Trophoblast cell (in vitro differentiated cells and primary cell): Measurements from ENCODE around the gene XYLT2.

Experiments used
- DNase-seq, 2 donors: peaks; one replicate each; pipeline ENCODE4 v3.0.0-alpha.2; 2016
- H2AFZ ChIP-seq: 2 replicates; pipeline ENCODE4 v1.6.1; 2013; ENCODE audit warnings: low read length, moderate library complexity, mild to moderate bottlenecking; ENCODE audit not compliant: insufficient read depth, poor library complexity
- H2AK5ac ChIP-seq: 2 replicates; pipeline ENCODE4 v1.6.1; 2013; ENCODE audit warnings: mild to moderate bottlenecking, low read length
- H2BK120ac ChIP-seq: 2 replicates; pipeline ENCODE4 v1.6.1; 2013; ENCODE audit warnings: low read length, mild to moderate bottlenecking, moderate library complexity; ENCODE audit not compliant: insufficient read depth, poor library complexity
- H2BK12ac ChIP-seq: 2 replicates; pipeline ENCODE4 v1.6.1; 2013; ENCODE audit warnings: mild to moderate bottlenecking, low read length, moderate library complexity
- H2BK5ac ChIP-seq: 2 replicates; pipeline ENCODE4 v1.6.1; 2013; ENCODE audit warnings: low read length, low read depth, moderate library complexity, mild to moderate bottlenecking; ENCODE audit not compliant: poor library complexity
- H3K14ac ChIP-seq: 2 replicates; pipeline ENCODE4 v1.6.1; 2013; ENCODE audit warnings: mild to moderate bottlenecking, low read length
- H3K18ac ChIP-seq: 2 replicates; pipeline ENCODE4 v1.6.1; 2013; ENCODE audit warnings: mild to moderate bottlenecking, low read length
- H3K23ac ChIP-seq: 2 replicates; pipeline ENCODE4 v1.6.1; 2013; ENCODE audit warnings: low read length
- H3K27ac ChIP-seq: 2 replicates; pipeline ENCODE4 v1.5.1; 2013; ENCODE audit warnings: low read depth, mild to moderate bottlenecking, inconsistent platforms, low read length, moderate library complexity
- H3K27me3 ChIP-seq: 2 replicates; pipeline ENCODE4 v1.6.1; 2013; ENCODE audit warnings: inconsistent platforms, mild to moderate bottlenecking, low read length, moderate library complexity; ENCODE audit not compliant: insufficient read depth
- H3K36me3 ChIP-seq, 2 experiments: 1 replicate in 1 of 2; 2 replicates in 1 of 2; pipeline ENCODE4 v1.6.1; 2013; ENCODE audit warnings: low read length in 2 of 2, mild to moderate bottlenecking in 2 of 2, moderate library complexity in 1 of 2; ENCODE audit not compliant: insufficient read depth in 2 of 2, control insufficient read depth in 1 of 2
- H3K4ac ChIP-seq: 2 replicates; pipeline ENCODE4 v1.6.1; 2013; ENCODE audit warnings: low read depth, mild to moderate bottlenecking, low read length, moderate library complexity
- H3K4me1 ChIP-seq, 2 experiments: 1 replicate in 1 of 2; 2 replicates in 1 of 2; pipeline ENCODE4 v1.6.1; 2013; ENCODE audit warnings: low read length in 2 of 2, mild to moderate bottlenecking in 2 of 2, moderate library complexity in 1 of 2; ENCODE audit not compliant: insufficient read depth in 2 of 2, control insufficient read depth in 1 of 2
- H3K4me2 ChIP-seq: 2 replicates; pipeline ENCODE4 v1.6.1; 2013; ENCODE audit warnings: inconsistent platforms, mild to moderate bottlenecking, low read length, moderate library complexity
- H3K4me3 ChIP-seq: 2 replicates; pipeline ENCODE4 v1.5.1; 2013; ENCODE audit warnings: mild to moderate bottlenecking, low read depth, low read length, inconsistent platforms
- H3K79me1 ChIP-seq: one replicate; pipeline ENCODE4 v1.6.1; 2013; ENCODE audit warnings: low read length
- H3K79me2 ChIP-seq: 2 replicates; pipeline ENCODE4 v1.6.1; 2013; ENCODE audit warnings: low read length, mild to moderate bottlenecking; ENCODE audit not compliant: control insufficient read depth, insufficient read depth, poor library complexity
- H3K9ac ChIP-seq: 2 replicates; pipeline ENCODE4 v1.6.1; 2013; ENCODE audit warnings: mild to moderate bottlenecking, low read length
- H3K9me3 ChIP-seq: 2 replicates; pipeline ENCODE4 v1.6.1; 2013; ENCODE audit warnings: low read depth, mild to moderate bottlenecking, control low read depth, inconsistent platforms, low read length; ENCODE audit not compliant: insufficient read depth
- H4K12ac ChIP-seq: 2 replicates; pipeline ENCODE4 v1.6.1; 2013; ENCODE audit warnings: low read depth, mild to moderate bottlenecking, low read length, moderate library complexity
- H4K8ac ChIP-seq: 2 replicates; pipeline ENCODE4 v1.6.1; 2013; ENCODE audit warnings: low read depth, mild to moderate bottlenecking, low read length, moderate library complexity
- H4K91ac ChIP-seq: one replicate; pipeline ENCODE4 v1.6.1; 2013; ENCODE audit warnings: low read depth, mild to moderate bottlenecking, low read length, moderate library complexity
- WGBS: extraction: QIAGEN DNeasy Blood & Tissue Kit; methylation state at CpG from one replicate; pipeline ENCODE4 v1.1.7; 2013; ENCODE audit warnings: missing lambda C conversion rate; ENCODE audit not compliant: insufficient read length, insufficient coverage; ENCODE audit errors: extremely low coverage; 5-methylcytosine and 5-hydroxymethylcytosine counted together

The XYLT2 gene

DNA sequence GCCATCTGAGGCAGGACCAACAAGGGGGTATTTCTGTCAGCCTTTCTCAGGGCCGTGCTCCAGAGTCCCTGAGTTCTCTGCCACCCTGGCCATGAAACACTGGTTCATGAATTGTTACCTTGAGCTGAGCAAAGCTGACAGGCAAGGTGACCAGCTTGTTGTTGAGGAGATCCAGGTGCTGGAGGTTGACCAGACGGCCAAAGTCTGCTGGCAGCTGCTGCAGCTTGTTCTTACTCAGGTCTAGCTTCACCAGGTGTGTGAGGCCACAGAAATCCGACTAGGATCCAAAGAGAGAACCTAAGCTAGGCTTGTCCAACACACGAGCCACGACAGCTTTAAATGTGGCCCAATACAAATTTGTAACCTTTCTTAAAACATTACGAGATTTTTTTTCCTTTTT, 46.7 kb downstream of the XYLT2 start:
- peaks cover 50 to 70% of the 10 kb centered on the region in 2 experiments for H3K36me3 ChIP-seq
- H3K18ac ChIP-seq = no peak overlapping the region
- no peak overlapping the region for H3K4me3 ChIP-seq
- no peak overlapping the region for H4K91ac ChIP-seq
- peaks cover 2 to 10% of the 10 kb centered on the region in 2 experiments for H3K4me1 ChIP-seq
- no peak overlapping the region for H2BK120ac ChIP-seq
- H3K27ac ChIP-seq = no peak overlapping the region
- H4K8ac ChIP-seq = no peak overlapping the region
- H3K79me1 ChIP-seq = peaks cover 8% of the 10 kb centered on the region
- no peak overlapping the region for H2AK5ac ChIP-seq
- H2AFZ ChIP-seq = no peak overlapping the region
- no peak overlapping the region for H3K14ac ChIP-seq
- no peak overlapping the region for H2BK12ac ChIP-seq
- H3K79me2 ChIP-seq = peaks cover 15% of the 10 kb centered on the region
- H3K27me3 ChIP-seq = no peaks in the 10 kb centered on the region
- no peak overlapping the region for H4K12ac ChIP-seq
- no peak overlapping the region for H3K4me2 ChIP-seq
- no peak overlapping the region for H3K9ac ChIP-seq
- WGBS = no CpG with 5 or more reads among the region's 6 CpGs
- H3K4ac ChIP-seq = no peak overlapping the region
- H3K23ac ChIP-seq = no peak overlapping the region
- no peaks in the 10 kb centered on the region for H3K9me3 ChIP-seq
- DNase-seq = no peak
- H2BK5ac ChIP-seq = no peak overlapping the region

- H3K18ac ChIP-seq = no peak overlapping the region
- H3K4me1 ChIP-seq = peaks cover 2 to 16% of the 10 kb centered on the region in 2 experiments
- H4K8ac ChIP-seq = no peak overlapping the region
- no peaks in the 10 kb centered on the region for H3K27me3 ChIP-seq
- no peak overlapping the region for H2BK120ac ChIP-seq
- no peak overlapping the region for H3K4ac ChIP-seq
- H2BK5ac ChIP-seq = no peak overlapping the region
- H3K36me3 ChIP-seq = peaks cover 42 to 59% of the 10 kb centered on the region in 2 experiments
- H3K23ac ChIP-seq = no peak overlapping the region
- H2AFZ ChIP-seq = no peak overlapping the region
- H3K4me3 ChIP-seq = no peak overlapping the region
- peaks cover 9% of the 10 kb centered on the region for H3K79me1 ChIP-seq
- H3K27ac ChIP-seq = no peak overlapping the region
- whole genome bisulfite sequencing = no CpG with 5 or more reads among the region's 5 CpGs
- H3K4me2 ChIP-seq = no peak overlapping the region
- no peak overlapping the region for H4K12ac ChIP-seq
- no peak for DNase-seq
- no peak overlapping the region for H3K9ac ChIP-seq
- H3K79me2 ChIP-seq = peaks cover 15% of the 10 kb centered on the region
- H3K14ac ChIP-seq = no peak overlapping the region
- H3K9me3 ChIP-seq = no peaks in the 10 kb centered on the region
- no peak overlapping the region for H2AK5ac ChIP-seq
- no peak overlapping the region for H4K91ac ChIP-seq
- H2BK12ac ChIP-seq = no peak overlapping the region
These were observed 47.8 kb downstream of the XYLT2 start for GRCh38 chr17:50393700-50394099.

DNA sequence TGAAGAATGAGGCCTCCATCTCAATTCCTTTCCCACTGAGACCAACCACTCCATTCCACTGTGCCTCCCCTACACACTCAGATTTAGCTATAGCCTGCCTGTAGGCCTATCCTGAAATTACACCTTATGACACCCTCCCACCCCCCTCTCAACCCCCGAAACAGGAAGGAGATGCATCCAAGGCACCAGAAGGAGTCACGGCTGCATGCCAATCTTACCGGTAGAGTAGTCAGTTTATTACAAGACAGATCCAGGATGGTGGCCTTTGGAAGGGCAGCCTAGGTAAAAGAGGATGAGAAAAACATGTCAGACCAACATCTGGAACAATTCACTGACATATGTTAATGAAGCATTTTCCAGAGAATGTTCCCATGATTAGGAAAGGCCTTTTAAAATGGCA, 48.8 kb downstream of the XYLT2 start:
- H3K4me3 ChIP-seq = no peak overlapping the region
- H2BK5ac ChIP-seq = no peak overlapping the region
- no peak overlapping the region for H3K9ac ChIP-seq
- no peak overlapping the region for H3K23ac ChIP-seq
- H3K18ac ChIP-seq = no peak overlapping the region
- no peak overlapping the region for H2BK120ac ChIP-seq
- no peak overlapping the region for H4K91ac ChIP-seq
- H4K12ac ChIP-seq = no peak overlapping the region
- peaks cover 2 to 16% of the 10 kb centered on the region in 2 experiments for H3K4me1 ChIP-seq
- no peak for DNase-seq
- no peak overlapping the region for H3K4me2 ChIP-seq
- no peaks in the 10 kb centered on the region for H3K27me3 ChIP-seq
- peaks cover 15% of the 10 kb centered on the region for H3K79me2 ChIP-seq
- H3K9me3 ChIP-seq = peaks cover 3% of the 10 kb centered on the region
- H3K79me1 ChIP-seq = peaks cover 9% of the 10 kb centered on the region
- no peak overlapping the region for H2BK12ac ChIP-seq
- no peak overlapping the region for H3K4ac ChIP-seq
- peaks cover 35 to 51% of the 10 kb centered on the region in 2 experiments for H3K36me3 ChIP-seq
- H4K8ac ChIP-seq = no peak overlapping the region
- no peak overlapping the region for H3K27ac ChIP-seq
- H2AFZ ChIP-seq = no peak overlapping the region
- WGBS = no CpG with 5 or more reads among the region's 3 CpGs
- H2AK5ac ChIP-seq = no peak overlapping the region
- no peak overlapping the region for H3K14ac ChIP-seq

DNA sequence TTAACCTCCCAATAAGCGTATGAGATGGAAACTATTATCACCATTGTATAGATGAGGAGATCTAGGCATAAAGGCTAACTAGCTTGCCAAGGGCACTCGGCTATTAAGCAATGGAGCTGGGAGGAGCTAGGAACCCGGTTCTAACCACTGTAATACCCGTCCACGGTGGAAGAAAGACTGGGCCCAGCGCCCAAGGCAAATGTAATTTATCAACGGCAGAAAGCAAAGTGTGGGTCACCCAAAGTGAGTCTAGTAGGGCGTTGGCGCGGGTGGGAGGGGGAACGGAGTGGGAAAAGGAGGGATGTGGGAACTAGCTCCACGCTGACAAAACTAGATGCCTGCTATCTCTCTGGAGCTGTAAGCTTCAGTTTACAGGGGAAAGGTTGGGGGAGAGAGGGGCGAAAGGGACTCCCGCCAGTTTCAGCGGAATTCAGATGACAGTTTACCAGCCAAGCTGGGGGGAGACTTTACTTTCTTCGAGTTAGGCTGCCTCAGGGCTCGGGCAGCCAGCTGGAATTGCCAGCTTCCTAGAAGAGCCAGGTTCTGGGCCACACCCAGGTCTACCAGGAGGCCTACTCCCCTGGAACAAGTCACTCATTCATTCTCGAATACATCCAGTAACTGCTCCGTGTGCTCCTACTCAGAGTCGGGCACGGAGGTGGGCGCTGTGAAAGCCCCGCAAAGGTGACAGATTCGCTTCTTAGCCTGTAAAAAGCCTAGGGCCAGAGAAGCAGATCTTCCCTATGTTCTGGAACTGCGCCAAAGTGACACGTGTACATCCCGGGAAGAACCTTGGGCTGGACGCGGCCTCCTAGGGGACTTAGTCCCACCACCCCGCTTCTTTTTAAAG, 50.6 kb downstream of the XYLT2 start:
- H2BK120ac ChIP-seq = peak overlapping the region; percentile 0
- H3K9me3 ChIP-seq = peaks cover 3% of the 10 kb centered on the region
- WGBS = no CpG with 5 or more reads among the region's 30 CpGs
- peak overlapping the region; percentile 90 for H3K4ac ChIP-seq
- peak overlapping the region; percentile 51 for H2BK5ac ChIP-seq
- peaks cover 27 to 38% of the 10 kb centered on the region in 2 experiments for H3K36me3 ChIP-seq
- peaks cover 2 to 16% of the 10 kb centered on the region in 2 experiments for H3K4me1 ChIP-seq
- peaks cover 15% of the 10 kb centered on the region for H3K79me2 ChIP-seq
- peak; percentile 40 to 73 for DNase-seq
- H3K27me3 ChIP-seq = no peaks in the 10 kb centered on the region
- H4K12ac ChIP-seq = peak overlapping the region; percentile 73
- H3K4me3 ChIP-seq = peak overlapping the region; percentile 81
- no peak overlapping the region for H3K23ac ChIP-seq
- peak overlapping the region; percentile 83 for H4K8ac ChIP-seq
- H3K79me1 ChIP-seq = peaks cover 9% of the 10 kb centered on the region
- H2AFZ ChIP-seq = peak overlapping the region; percentile 15
- peak overlapping the region; percentile 5 for H3K18ac ChIP-seq
- H3K4me2 ChIP-seq = peak overlapping the region; percentile 96
- H4K91ac ChIP-seq = peak overlapping the region; percentile 93
- peak overlapping the region; percentile 75 for H3K9ac ChIP-seq
- H2AK5ac ChIP-seq = peak overlapping the region; percentile 85
- H3K14ac ChIP-seq = peak overlapping the region; percentile 75
- H2BK12ac ChIP-seq = no peak overlapping the region
- H3K27ac ChIP-seq = no peak overlapping the region
